ENCODE results near the gene CNTRL. TPM values are rescaled to one million over a fixed set of nuclear protein-coding genes. Genes with fewer than 3 reads are reported as not detected.

The CNTRL gene
- total and polyA plus RNA-seq, 2 donors (not counting 1 experiment from before 2014, with no cell fraction given): 3.8 to 6.8 TPM

DNA sequence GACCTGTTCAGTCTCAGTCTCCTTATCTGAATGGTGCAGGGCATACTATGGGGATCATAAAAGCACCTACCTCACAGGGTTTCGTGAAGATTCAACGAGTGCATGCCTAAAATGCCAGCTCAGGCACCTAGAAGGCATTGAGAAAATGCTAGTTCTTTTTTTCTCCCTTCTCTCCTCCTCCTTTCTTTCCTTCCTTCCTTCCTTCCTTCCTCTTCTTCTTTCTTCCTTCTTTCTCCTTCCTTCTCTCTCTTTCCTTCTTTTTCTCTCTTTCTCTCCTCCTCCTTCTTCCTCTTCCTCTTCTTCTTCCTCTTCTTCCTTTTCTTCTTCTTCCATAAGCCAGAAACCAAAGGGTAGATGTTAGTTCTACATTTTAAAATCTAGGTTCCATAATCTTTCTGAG lies 139.2 kb downstream of the CNTRL start:
- TF ChIP-seq EZH2 (IDR thresholded peaks at IDR 0.05; ENCODE audit: low read length, missing control alignments) (no peak), CTCF (conservative IDR thresholded peaks at IDR 0.05 in 1 of 2, IDR thresholded peaks at IDR 0.05 in 1 of 2; ENCODE audit: low read depth in 1 of 2, low read length in 2 of 2) (no peak)
- Histone ChIP-seq H3K27me3 (ENCODE audit: control insufficient read depth, insufficient read depth, low read length) (no peaks in the 10 kb centered on the region), H3K4me2 (ENCODE audit: extremely low read depth, insufficient read depth, low read length) (no peak overlapping the region), H4K20me1 (ENCODE audit: control insufficient read depth, extremely low read depth, insufficient read depth, low read length) (no peaks in the 10 kb centered on the region), H3K36me3 (ENCODE audit: control insufficient read depth, insufficient read depth, low read length) (no peaks in the 10 kb centered on the region), H3K9ac (ENCODE audit: insufficient read depth, low read length) (no peak overlapping the region), H3K4me1 (ENCODE audit: control insufficient read depth, extremely low read depth, insufficient read depth, low read length) (peaks cover 3% of the 10 kb centered on the region), H3K79me2 (ENCODE audit: control insufficient read depth, insufficient read depth, low read length) (no peaks in the 10 kb centered on the region), H2AFZ (ENCODE audit: low read length) (no peak overlapping the region), H3K27ac (ENCODE audit: insufficient read depth, low read length) (no peak overlapping the region), H3K9me3 (ENCODE audit: control insufficient read depth, insufficient read depth, low read depth, low read length) (no peaks in the 10 kb centered on the region), H3K4me3 (replicated peaks in 1 of 4; ENCODE audit: control extremely low read depth in 1 of 4, insufficient read depth in 1 of 4, low read depth in 3 of 4, low read length in 4 of 4) (no peak overlapping the region)
- DNase-seq (ENCODE audit: low read depth in 2 of 2): no peak

GRCh38 chr9:121216271-121216805 lies 141.6 kb downstream of the CNTRL start:
- H3K4me3 ChIP-seq (replicated peaks in 1 of 4; ENCODE audit: control extremely low read depth in 1 of 4, insufficient read depth in 1 of 4, low read depth in 3 of 4, low read length in 4 of 4): no peak overlapping the region
- H3K79me2 ChIP-seq (ENCODE audit: control insufficient read depth, insufficient read depth, low read length): no peaks in the 10 kb centered on the region
- no peak for DNase-seq (ENCODE audit: low read depth in 2 of 2)
- H3K4me1 ChIP-seq (ENCODE audit: control insufficient read depth, extremely low read depth, insufficient read depth, low read length): peaks cover 3% of the 10 kb centered on the region
- H2AFZ ChIP-seq (ENCODE audit: low read length): peak overlapping the region; percentile 17
- no peaks in the 10 kb centered on the region for H3K36me3 ChIP-seq (ENCODE audit: control insufficient read depth, insufficient read depth, low read length)
- no peaks in the 10 kb centered on the region for H3K27me3 ChIP-seq (ENCODE audit: control insufficient read depth, insufficient read depth, low read length)
- no peak overlapping the region for H3K4me2 ChIP-seq (ENCODE audit: extremely low read depth, insufficient read depth, low read length)
- TF ChIP-seq CTCF (conservative IDR thresholded peaks at IDR 0.05 in 1 of 2, IDR thresholded peaks at IDR 0.05 in 1 of 2; ENCODE audit: low read depth in 1 of 2, low read length in 2 of 2): no peak
- no peak for TF ChIP-seq EZH2 (IDR thresholded peaks at IDR 0.05; ENCODE audit: low read length, missing control alignments)
- H3K9me3 ChIP-seq (ENCODE audit: control insufficient read depth, insufficient read depth, low read depth, low read length): no peaks in the 10 kb centered on the region
- H3K27ac ChIP-seq (ENCODE audit: insufficient read depth, low read length): no peak overlapping the region
- no peaks in the 10 kb centered on the region for H4K20me1 ChIP-seq (ENCODE audit: control insufficient read depth, extremely low read depth, insufficient read depth, low read length)
- H3K9ac ChIP-seq (ENCODE audit: insufficient read depth, low read length): no peak overlapping the region

- Histone ChIP-seq H3K4me2 (ENCODE audit: extremely low read depth, insufficient read depth, low read length) (no peak overlapping the region), H3K4me3 (replicated peaks in 1 of 4; ENCODE audit: control extremely low read depth in 1 of 4, insufficient read depth in 1 of 4, low read depth in 3 of 4, low read length in 4 of 4) (no peak overlapping the region), H3K79me2 (ENCODE audit: control insufficient read depth, insufficient read depth, low read length) (no peaks in the 10 kb centered on the region), H3K9ac (ENCODE audit: insufficient read depth, low read length) (no peak overlapping the region), H2AFZ (ENCODE audit: low read length) (no peak overlapping the region), H3K4me1 (ENCODE audit: control insufficient read depth, extremely low read depth, insufficient read depth, low read length) (peaks cover 3% of the 10 kb centered on the region), H3K9me3 (ENCODE audit: control insufficient read depth, insufficient read depth, low read depth, low read length) (no peaks in the 10 kb centered on the region), H4K20me1 (ENCODE audit: control insufficient read depth, extremely low read depth, insufficient read depth, low read length) (no peaks in the 10 kb centered on the region), H3K27ac (ENCODE audit: insufficient read depth, low read length) (no peak overlapping the region), H3K36me3 (ENCODE audit: control insufficient read depth, insufficient read depth, low read length) (no peaks in the 10 kb centered on the region), H3K27me3 (ENCODE audit: control insufficient read depth, insufficient read depth, low read length) (no peaks in the 10 kb centered on the region)
- no peak for TF ChIP-seq CTCF (conservative IDR thresholded peaks at IDR 0.05 in 1 of 2, IDR thresholded peaks at IDR 0.05 in 1 of 2; ENCODE audit: low read depth in 1 of 2, low read length in 2 of 2)
- no peak for TF ChIP-seq EZH2 (IDR thresholded peaks at IDR 0.05; ENCODE audit: low read length, missing control alignments)
- DNase-seq (ENCODE audit: low read depth in 2 of 2): peak in 1 of 2 donors; percentile 73
Observed at GRCh38 chr9:121217609-121218292, 143.0 kb downstream of the CNTRL start.
